Thoracic aorta (tissue), 2 donors: ENCODE measurements around the gene SH2B2. TPM values are rescaled to one million over a fixed set of nuclear protein-coding genes. Genes with fewer than 3 reads are reported as not detected.
A peak's percentile ranks its signal among the peaks of the same experiment; 100 is the strongest.

Experiments
- ATAC-seq: fragments of 150-250 bp; one replicate; pipeline ENCODE4 v1.8.0; 2017; ENCODE audit warnings: low read depth; ENCODE audit not compliant: insufficient number of reproducible peaks, low FRiP score
- DNase-seq: peaks from one replicate; pipeline ENCODE4 v3.0.0-alpha.2; 2020; ENCODE audit warnings: low spot score
- H3K27ac ChIP-seq, 2 donors: fragments of 200-600 bp; sonication (generic); 1 replicate in 1 of 2; 2 replicates in 1 of 2; pipeline ENCODE4 v1.5.1; 2016; ENCODE audit warnings: mild to moderate bottlenecking in 2 of 2, moderate library complexity in 2 of 2
- H3K27me3 ChIP-seq: fragments of 200-600 bp; sonication (generic); replicated peaks from 2 replicates; pipeline ENCODE4 v1.6.0; 2016; ENCODE audit warnings: mild to moderate bottlenecking; ENCODE audit not compliant: insufficient read depth
- H3K36me3 ChIP-seq: fragments of 200-600 bp; sonication (generic); one replicate; pipeline ENCODE4 v1.5.1; 2016
- H3K4me1 ChIP-seq, 2 donors: fragments of 200-600 bp; sonication (generic); 1 replicate in 1 of 2; 2 replicates in 1 of 2; pipeline versions ENCODE4 v1.5.1 to v1.6.0; 2016; ENCODE audit warnings: low read depth in 2 of 2, mild to moderate bottlenecking in 1 of 2; ENCODE audit not compliant: control insufficient read depth in 1 of 2
- H3K4me3 ChIP-seq: fragments of 200-600 bp; sonication (generic); 2 replicates; pipeline ENCODE4 v1.5.1; 2016; ENCODE audit warnings: mild to moderate bottlenecking
- H3K9me3 ChIP-seq: fragments of 200-600 bp; sonication (generic); 2 replicates; pipeline ENCODE4 v1.5.1; 2016
- CTCF ChIP-seq: fragments of 200-600 bp; sonication (generic); IDR thresholded peaks from one replicate; pipeline ENCODE4 v1.5.1; 2019; ENCODE audit warnings: antibody characterized with exemption
- total RNA-seq, 2 donors: library from RNA; depleted of rRNA; stranded (reverse); fragments of >200 nt; gene quantifications; one replicate each; pipeline versions ENCODE4 v1.1.0 to v1.2.3, GENCODE V29; 2016

The SH2B2 gene
- total RNA-seq, 2 donors from 2014 or later = 10.0 to 30.2 TPM

GRCh38 chr7:102287111-102287980 is 678 bp downstream of the SH2B2 start:
- DNase-seq (no peak), ATAC-seq (peak; percentile 14)
- peak overlapping the region in 1 of 2 donors; percentile 10 for H3K27ac ChIP-seq
- H3K9me3 ChIP-seq = no peaks in the 10 kb centered on the region
- peak overlapping the region; percentile 90 for H3K4me3 ChIP-seq
- peaks cover 11 to 31% of the 10 kb centered on the region in 2 donors for H3K4me1 ChIP-seq
- H3K36me3 ChIP-seq = no peaks in the 10 kb centered on the region
- TF ChIP-seq CTCF = no peak
- H3K27me3 ChIP-seq = no peaks in the 10 kb centered on the region

GRCh38 chr7:102287981-102288278 is 1.3 kb downstream of the SH2B2 start:
- H3K36me3 ChIP-seq = no peaks in the 10 kb centered on the region
- H3K4me1 ChIP-seq = peaks cover 11 to 31% of the 10 kb centered on the region in 2 donors
- H3K27ac ChIP-seq = no peak overlapping the region
- DNase-seq = no peak
- no peak for ATAC-seq
- H3K4me3 ChIP-seq = peak overlapping the region; percentile 90
- H3K27me3 ChIP-seq = no peaks in the 10 kb centered on the region
- TF ChIP-seq CTCF = no peak
- no peaks in the 10 kb centered on the region for H3K9me3 ChIP-seq

GRCh38 chr7:102288285-102288930 is 1.7 kb downstream of the SH2B2 start:
- no peaks in the 10 kb centered on the region for H3K9me3 ChIP-seq
- H3K4me3 ChIP-seq = peak overlapping the region; percentile 90
- DNase-seq (no peak), ATAC-seq (no peak)
- H3K36me3 ChIP-seq = no peaks in the 10 kb centered on the region
- H3K27ac ChIP-seq = no peak overlapping the region
- no peaks in the 10 kb centered on the region for H3K27me3 ChIP-seq
- no peak for TF ChIP-seq CTCF
- H3K4me1 ChIP-seq = peaks cover 11 to 31% of the 10 kb centered on the region in 2 donors

- DNase-seq (no peak), ATAC-seq (no peak)
- no peak for TF ChIP-seq CTCF
- H3K36me3 ChIP-seq = no peaks in the 10 kb centered on the region
- H3K4me1 ChIP-seq = peaks cover 11 to 31% of the 10 kb centered on the region in 2 donors
- no peaks in the 10 kb centered on the region for H3K9me3 ChIP-seq
- no peaks in the 10 kb centered on the region for H3K27me3 ChIP-seq
- no peak overlapping the region for H3K27ac ChIP-seq
- no peak overlapping the region for H3K4me3 ChIP-seq
Observed at GRCh38 chr7:102289057-102289456, 2.4 kb downstream of the SH2B2 start.

GRCh38 chr7:102291056-102291915 is 4.6 kb downstream of the SH2B2 start:
- Histone ChIP-seq H3K36me3 (no peaks in the 10 kb centered on the region), H3K9me3 (no peaks in the 10 kb centered on the region), H3K4me3 (no peak overlapping the region), H3K4me1 (peaks cover 7 to 21% of the 10 kb centered on the region in 2 donors), H3K27me3 (no peaks in the 10 kb centered on the region), H3K27ac (no peak overlapping the region)
- ATAC-seq (no peak), DNase-seq (no peak)
- no peak for TF ChIP-seq CTCF
